A673 (cell line): ENCODE results near the gene RNF113B.

ENCODE experiments used
- CTCF ChIP-seq: fragments of 300-800, 200-600 bp; sonication (generic); conservative IDR thresholded peaks from 2 replicates; pipeline ENCODE4 v1.5.1; 2017; ENCODE audit warnings: low read depth, mild to moderate bottlenecking, antibody characterized with exemption, low read length, moderate library complexity, mixed read lengths
- EZH2 ChIP-seq: fragments of 200-600 bp; sonication (generic); IDR thresholded peaks from 2 replicates; pipeline ENCODE4 v1.6.1; 2017; ENCODE audit warnings: borderline replicate concordance, low read depth, mild to moderate bottlenecking, mixed read lengths, antibody characterized with exemption, low read length; ENCODE audit not compliant: poor library complexity, severe bottlenecking

GRCh38 chr13:98147521-98147920, 29.5 kb downstream of the RNF113B start:
- TF ChIP-seq CTCF: no peak
- TF ChIP-seq EZH2: no peak
